Hematopoietic multipotent progenitor cell treated with erythropoietin and hydrocortisone succinate and interleukin-3 and kit ligand, for 8 days (in vitro differentiated cells): ENCODE measurements around the gene MEX3B.

Experiments used
- DNase-seq: peaks from one replicate; pipeline ENCODE4 v3.0.0-alpha.2; 2015

MEX3B gene

GRCh38 chr15:82045892-82046665 lies at the start of gene MEX3B:
MEX3B (minus strand) TSS chr15:82046018; CDS start chr15:82045705, 313 bp downstream.
- peak; percentile 98 for DNase-seq

DNA sequence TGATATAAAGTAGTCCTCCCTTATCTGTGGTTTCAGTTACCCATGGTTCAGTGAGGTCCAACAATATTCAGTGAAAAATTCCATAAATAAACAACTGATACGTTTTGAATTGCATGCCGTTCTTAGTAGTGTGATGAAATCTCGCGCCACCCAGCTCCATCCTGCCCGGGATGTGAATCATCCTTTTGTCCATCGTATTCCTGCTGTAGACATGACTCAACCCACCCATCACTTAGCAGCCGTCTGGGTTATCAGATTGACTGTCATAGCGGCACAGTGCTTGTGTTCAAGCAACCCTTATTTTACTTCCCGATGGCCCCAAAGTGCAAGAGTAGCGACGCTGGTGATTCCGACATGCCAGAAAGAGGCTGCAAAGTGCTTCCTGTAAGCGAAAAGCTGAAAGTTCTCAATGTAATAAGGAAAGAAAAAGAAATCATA lies 48.0 kb upstream of the MEX3B start:
- DNase-seq, result no peak

GRCh38 chr15:82093325-82093724 lies 47.5 kb upstream of the MEX3B start:
- no peak for DNase-seq

DNA sequence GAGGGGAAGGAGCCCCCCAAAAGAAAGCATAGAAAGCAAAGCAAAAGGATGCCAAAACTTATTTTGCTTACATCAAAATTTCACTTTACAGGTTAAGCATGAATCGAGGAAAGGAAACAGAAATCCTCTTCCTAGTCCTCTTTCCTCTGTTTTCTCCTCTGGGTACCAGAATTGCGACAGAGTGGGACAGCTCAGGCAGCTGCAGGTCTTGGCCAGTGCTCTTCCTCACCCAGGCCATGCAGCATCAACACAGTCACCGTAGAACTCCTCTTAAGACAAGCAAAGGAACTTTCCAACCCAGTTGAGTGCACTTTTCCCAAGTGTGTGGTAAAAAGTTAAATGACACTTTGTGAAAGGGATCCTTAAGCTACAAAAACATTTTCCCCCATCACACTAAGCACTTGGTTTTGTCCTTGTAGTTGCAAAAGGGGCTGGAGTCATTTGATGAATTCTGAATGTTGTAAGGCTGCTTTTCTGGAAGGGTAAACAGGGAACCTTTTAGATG lies 45.9 kb upstream of the MEX3B start:
- DNase-seq, result no peak

GRCh38 chr15:82086243-82086995 lies 40.6 kb upstream of the MEX3B start:
- DNase-seq, result peak; percentile 51

DNA sequence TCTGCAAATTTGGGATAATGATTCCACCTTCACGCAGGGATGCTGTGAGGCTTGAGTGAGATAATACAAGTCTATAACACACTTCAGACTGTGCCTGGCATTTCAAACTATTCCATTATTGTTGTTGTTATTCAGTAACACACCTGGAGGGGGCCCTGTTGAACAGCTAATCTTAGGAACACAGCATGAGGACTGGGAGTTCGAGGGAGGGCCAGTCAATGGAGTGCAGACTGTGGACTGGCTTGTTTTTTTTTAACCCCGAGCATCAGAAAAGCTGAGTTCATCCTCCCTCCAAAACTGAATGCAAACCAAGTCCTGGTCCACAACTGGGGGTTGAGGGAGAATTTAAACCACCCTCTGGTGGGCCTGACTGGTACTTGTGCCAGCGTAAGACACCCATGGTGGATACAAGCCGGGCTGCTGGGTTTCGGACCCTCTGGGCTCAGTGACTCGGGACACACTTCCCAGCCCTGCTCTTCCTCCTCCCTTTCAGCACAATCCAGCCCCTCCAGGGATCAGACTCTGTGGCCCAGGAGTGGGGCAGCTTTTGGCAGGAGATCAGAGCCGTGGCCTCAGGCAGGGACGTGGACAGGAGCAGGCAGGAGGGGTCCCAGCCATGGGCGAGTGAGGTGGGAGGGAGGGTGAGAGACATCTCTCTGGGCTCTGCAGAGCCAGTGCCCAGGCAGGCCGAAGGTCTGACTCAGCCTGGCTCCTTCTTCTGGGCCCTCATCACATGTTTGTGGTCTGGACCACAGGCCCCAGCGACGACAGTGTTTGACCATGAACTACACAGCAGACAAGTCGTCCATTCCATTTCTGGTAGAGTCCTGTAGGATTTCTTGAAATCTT lies 36.3 kb upstream of the MEX3B start:
- DNase-seq, result peak; percentile 16

GRCh38 chr15:82080774-82081173 lies 35.0 kb upstream of the MEX3B start:
- DNase-seq, result no peak

DNA sequence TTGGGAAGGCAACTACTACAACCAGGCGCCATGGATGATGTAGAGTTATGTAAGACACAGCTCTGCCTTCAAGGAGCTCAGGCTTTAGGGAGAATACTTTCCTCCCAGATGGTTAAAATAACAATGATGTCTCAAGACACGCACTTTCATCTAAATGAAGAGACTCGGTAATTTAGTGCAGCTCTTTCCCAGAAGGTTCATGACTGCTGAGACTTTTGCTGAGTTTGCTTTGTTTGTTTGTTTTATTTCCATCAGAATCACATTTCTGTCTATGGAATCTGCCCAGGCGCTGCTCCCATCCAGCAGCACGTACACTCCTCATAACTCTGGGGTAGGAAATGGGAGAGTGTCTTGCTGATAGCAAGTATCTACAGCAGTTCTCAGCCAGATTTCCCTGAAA lies 33.9 kb upstream of the MEX3B start:
- no peak for DNase-seq

DNA sequence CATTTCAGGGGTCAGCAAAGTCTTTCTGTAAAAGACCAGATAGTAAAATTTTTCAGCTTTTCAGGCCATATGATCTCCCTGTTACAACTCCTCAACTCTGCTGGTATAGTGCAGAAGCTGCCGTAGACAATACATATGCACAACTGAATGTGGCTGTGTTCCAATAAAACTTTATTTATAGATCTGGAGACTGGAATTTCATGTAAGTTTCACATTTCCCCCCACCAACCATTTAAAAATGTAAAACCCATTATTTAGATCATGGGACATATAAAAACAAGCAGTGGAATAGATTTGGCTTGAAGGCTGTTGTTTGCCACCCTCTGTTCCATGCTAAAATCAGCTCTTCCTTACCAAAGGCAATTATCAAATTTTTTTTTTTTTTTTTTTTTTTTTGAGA lies 28.8 kb upstream of the MEX3B start:
- no peak for DNase-seq

GRCh38 chr15:82072926-82073537 lies 27.2 kb upstream of the MEX3B start:
- DNase-seq, result no peak

DNA sequence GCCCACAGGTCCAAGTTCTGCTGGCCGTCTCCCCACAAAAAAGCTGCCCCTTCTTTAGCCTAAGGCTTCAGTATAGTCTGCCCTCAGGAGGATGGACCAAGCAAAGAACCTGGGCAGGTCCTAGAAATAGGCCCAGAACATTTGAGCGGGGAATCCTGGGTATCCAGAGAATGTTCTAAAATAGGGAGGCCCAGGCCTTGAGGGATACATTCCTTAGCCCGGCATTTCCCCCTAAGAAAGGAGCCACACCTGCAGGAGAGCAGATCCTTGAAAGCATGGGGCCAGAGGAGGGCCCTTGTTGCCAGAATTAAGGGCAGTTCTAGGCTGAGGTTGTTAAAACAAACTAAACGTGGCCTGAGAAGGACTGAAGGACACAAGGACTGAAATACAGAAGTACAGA lies 20.6 kb upstream of the MEX3B start:
- no peak for DNase-seq

GRCh38 chr15:82064824-82065223 lies 19.0 kb upstream of the MEX3B start:
- DNase-seq, result no peak

DNA sequence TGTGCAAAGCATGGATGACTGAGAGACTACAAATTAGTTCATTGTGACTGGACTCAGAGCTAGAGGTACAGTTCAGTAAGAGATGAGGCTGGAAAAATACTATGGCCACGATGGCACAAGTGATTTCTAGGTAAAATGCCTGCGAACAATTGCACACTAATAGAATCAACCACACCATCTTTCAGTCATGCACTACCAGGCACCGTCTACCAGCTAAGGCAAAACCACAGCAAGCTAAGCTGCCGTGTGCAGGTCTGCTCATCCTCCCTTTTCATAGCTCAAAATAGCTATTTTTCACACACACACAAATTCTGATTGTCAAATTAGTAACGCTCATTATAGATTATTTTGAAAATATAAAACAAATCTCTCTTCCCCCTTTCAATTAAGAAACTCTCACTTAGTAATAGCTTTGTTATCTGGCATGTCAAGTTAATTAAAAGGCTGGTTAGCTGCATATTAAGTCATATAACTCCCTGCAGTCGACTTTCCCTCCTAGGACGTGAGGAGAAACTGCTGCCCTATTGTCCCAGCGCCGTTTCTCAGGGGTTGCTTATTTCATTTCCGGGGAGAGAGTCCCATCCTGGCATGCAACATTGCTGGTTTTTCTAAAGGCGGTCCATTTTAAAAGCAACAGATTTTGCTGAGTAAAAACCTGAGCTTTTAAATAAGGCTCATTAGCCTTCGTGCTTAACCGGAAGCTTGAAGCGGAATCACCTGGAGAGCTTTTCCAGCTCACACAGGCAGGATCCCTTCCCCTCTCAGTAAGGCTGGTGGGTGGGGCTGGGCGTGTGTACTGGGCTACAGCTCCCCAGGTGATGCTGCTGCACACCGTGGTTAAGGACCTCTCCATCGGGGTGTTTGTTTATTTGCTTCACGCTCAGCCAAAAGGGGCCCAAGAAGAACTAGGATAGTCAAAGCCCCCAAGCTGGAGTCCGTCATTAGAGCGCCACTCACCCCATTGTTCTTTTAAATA lies 16.9 kb upstream of the MEX3B start:
- DNase-seq, result no peak

GRCh38 chr15:82060817-82061216 lies 15.0 kb upstream of the MEX3B start:
- DNase-seq, result no peak

DNA sequence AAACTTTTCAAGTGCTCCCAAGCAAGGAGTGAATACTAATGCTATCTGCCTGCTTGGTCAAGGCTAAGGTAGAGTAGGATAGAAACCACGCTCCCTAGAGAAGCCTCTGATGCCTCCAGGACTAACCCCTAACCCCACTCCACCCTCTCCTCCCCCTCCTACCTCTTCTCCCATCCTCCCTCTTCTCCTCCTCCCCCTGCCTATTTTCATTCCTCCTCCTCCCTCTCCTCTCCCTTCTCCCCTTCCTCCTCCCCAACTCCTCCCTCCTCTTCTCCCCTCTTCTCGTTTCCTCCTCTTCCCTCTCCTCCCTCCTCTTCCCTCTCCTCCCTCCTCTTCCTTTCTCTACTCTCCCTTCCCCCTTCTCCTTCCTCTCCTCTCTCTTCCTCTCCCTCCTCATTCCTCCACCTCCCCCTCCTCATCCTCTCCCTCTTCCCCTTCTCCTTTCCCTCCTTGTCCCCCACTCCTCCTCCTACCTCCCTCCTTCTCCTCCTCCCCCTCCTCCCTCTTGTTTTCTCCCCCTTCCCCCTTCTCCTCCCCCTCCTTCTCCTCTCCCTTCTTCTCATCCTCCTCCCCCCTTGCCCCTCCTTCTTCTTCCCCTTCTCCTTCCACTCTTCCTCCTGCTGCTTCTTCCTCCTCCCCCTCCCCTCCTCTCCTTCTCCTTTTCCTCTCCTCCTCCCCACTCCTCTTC lies 12.8 kb upstream of the MEX3B start:
- DNase-seq, result no peak

GRCh38 chr15:82058026-82058425 lies 12.2 kb upstream of the MEX3B start:
- no peak for DNase-seq

DNA sequence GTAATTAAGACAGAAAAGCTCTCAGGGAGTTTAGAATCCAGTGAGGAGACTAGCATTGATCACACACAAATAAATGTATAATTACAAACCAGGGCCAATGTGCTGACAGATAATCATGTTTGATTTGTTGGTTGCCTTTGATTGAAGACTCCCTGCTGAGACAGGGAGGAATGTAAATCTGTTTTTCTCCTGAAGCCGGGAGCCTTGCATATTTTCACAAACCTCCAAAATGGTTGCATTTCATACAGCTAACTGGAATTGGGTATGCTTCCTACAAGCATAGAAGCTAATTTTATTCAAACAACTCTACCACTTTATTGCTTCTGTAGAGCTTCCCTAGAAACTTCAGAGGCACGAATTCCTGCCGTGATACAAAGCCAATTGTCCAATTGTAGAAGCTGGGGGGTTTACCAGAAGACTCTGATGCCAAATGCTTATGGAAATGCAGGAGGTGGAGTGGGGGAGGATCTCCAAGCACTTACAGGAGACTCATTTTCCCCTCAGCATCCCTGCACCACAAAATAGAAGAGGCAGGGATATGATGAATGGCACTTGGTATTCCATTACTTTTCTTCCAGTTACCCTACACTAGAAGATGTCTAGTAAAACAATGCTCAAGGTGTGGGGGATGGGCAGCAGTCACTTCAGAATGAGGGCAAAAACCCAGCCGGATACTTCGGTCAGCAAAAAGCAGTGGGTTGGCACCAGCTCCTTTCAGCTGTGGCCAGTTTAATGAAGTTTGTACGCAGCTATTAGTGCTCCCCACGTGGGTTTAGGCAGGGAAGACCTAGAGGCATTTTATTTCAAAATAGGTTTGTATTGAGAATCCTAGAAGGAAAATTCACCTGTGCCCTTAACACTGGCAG lies 11.4 kb upstream of the MEX3B start:
- DNase-seq, result no peak

DNA sequence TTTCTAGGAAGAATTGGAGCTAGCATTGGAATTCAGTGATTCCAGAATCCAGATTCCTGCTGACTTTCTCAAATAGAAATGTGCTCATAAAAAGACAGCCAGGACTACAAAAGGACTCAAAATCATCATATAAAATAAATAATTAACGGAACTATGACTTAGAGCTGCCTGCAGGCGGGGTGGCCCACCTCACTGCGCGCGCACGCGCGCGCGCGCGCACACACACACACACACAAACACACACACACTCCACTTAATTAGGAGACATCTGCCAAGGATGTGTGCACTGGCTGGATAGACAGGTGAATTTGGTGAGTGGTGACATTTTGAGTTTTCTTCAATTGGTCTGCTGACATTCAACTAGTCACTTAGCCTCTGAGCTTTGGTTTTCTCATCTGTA lies 6.9 kb upstream of the MEX3B start:
- DNase-seq, result no peak

- DNase-seq, result no peak
Measured at GRCh38 chr15:82051664-82052063, 5.8 kb upstream of the MEX3B start.

GRCh38 chr15:82048811-82049210 lies 3.0 kb upstream of the MEX3B start:
- DNase-seq, result no peak
